Renal pelvis (tissue), 4 donors: ENCODE measurements around the gene CPED1. TPM values are rescaled to one million over a fixed set of nuclear protein-coding genes. Genes with fewer than 3 reads are reported as not detected.
A peak's percentile ranks its signal among the peaks of the same experiment; 100 is the strongest.
"Not testable (repeated sequence)": the region's sequence is repeated elsewhere in the genome, so short reads cannot be mapped to it uniquely, and the experiment has no call there.

Experiments used
- DNase-seq: peaks from one replicate; pipeline ENCODE4 v3.0.0-alpha.2; 2013
- polyA plus RNA-seq, 3 donors: library from polyadenylated mRNA; unstranded; fragments of 120-200 nt; gene quantifications; one replicate each; pipeline ENCODE4 v1.2.1, GENCODE V29; 2013; ENCODE audit not compliant: insufficient read length in 3 of 3

The CPED1 gene
- polyA plus RNA-seq, 3 donors: 30.1 to 43.3 (median 35.6) TPM

GRCh38 chr7:121180436-121181063, 192.0 kb downstream of the CPED1 start:
- no peak for DNase-seq

GRCh38 chr7:121181357-121181756, 192.8 kb downstream of the CPED1 start:
- DNase-seq: no peak

- no peak for DNase-seq
Observed at GRCh38 chr7:121182281-121182680, 193.8 kb downstream of the CPED1 start.

- DNase-seq: no peak
Observed at GRCh38 chr7:121182902-121183301, 194.4 kb downstream of the CPED1 start.

GRCh38 chr7:121183883-121184282, 195.4 kb downstream of the CPED1 start:
- not testable (repeated sequence) for DNase-seq

- no peak for DNase-seq
Observed at GRCh38 chr7:121186746-121187145, 198.2 kb downstream of the CPED1 start.

- DNase-seq: no peak
Observed at GRCh38 chr7:121187222-121187621, 198.7 kb downstream of the CPED1 start.

GRCh38 chr7:121187676-121188075, 199.2 kb downstream of the CPED1 start:
- DNase-seq: no peak

- DNase-seq: no peak
Observed at GRCh38 chr7:121192834-121193233, 204.3 kb downstream of the CPED1 start.

- no peak for DNase-seq
Observed at GRCh38 chr7:121195010-121195409, 206.5 kb downstream of the CPED1 start.

- peak; percentile 49 for DNase-seq
Observed at GRCh38 chr7:121195874-121196273, 207.4 kb downstream of the CPED1 start.

- DNase-seq: peak; percentile 11
Observed at GRCh38 chr7:121196286-121196685, 207.8 kb downstream of the CPED1 start.

GRCh38 chr7:121197455-121197854, 208.9 kb downstream of the CPED1 start:
- no peak for DNase-seq

- no peak for DNase-seq
Observed at GRCh38 chr7:121198502-121198901, 210.0 kb downstream of the CPED1 start.

- no peak for DNase-seq
Observed at GRCh38 chr7:121202125-121202524, 213.6 kb downstream of the CPED1 start.

GRCh38 chr7:121202834-121203233, 214.3 kb downstream of the CPED1 start:
- DNase-seq: no peak

- DNase-seq: peak; percentile 20
Observed at GRCh38 chr7:121204537-121204936, 216.0 kb downstream of the CPED1 start.

GRCh38 chr7:121205777-121206176, 217.3 kb downstream of the CPED1 start:
- no peak for DNase-seq

- DNase-seq: no peak
Observed at GRCh38 chr7:121211253-121211652, 222.7 kb downstream of the CPED1 start.

GRCh38 chr7:121212036-121212435, 223.5 kb downstream of the CPED1 start:
- no peak for DNase-seq

GRCh38 chr7:121214657-121215056, 226.1 kb downstream of the CPED1 start:
- DNase-seq: no peak

- DNase-seq: no peak
Observed at GRCh38 chr7:121219026-121219425, 230.5 kb downstream of the CPED1 start.

- DNase-seq: not testable (repeated sequence)
Observed at GRCh38 chr7:121221108-121221507, 232.6 kb downstream of the CPED1 start.

GRCh38 chr7:121228779-121229178, 240.3 kb downstream of the CPED1 start:
- DNase-seq: no peak
